Gastrocnemius medialis (tissue), 4 donors: Measurements from ENCODE around the gene CNTLN. TPM values are rescaled to one million over a fixed set of nuclear protein-coding genes. Genes with fewer than 3 reads are reported as not detected.
"Not testable (repeated sequence)": the region's sequence is repeated elsewhere in the genome, so short reads cannot be mapped to it uniquely, and the experiment has no call there.

Experiments used
- ATAC-seq, 2 donors: fragments of 150-250 bp; one replicate each; pipeline ENCODE4 v1.9.1; 2016
- DNase-seq, 2 donors: peaks; one replicate each; pipeline ENCODE4 v3.0.0-alpha.2; 2019
- H3K27ac ChIP-seq, 4 donors: fragments of 200-600 bp; sonication (generic); 1 replicate in 1 of 4; 2 replicates in 3 of 4; pipeline ENCODE4 v1.5.1; 2016 to 2018; ENCODE audit warnings: mild to moderate bottlenecking in 2 of 4, moderate library complexity in 1 of 4
- H3K27me3 ChIP-seq, 3 donors: fragments of 200-600 bp; sonication (generic) in 2 of 3; 1 replicate in 1 of 3; 2 replicates in 2 of 3; pipeline versions ENCODE4 v1.5.1 to v1.6.0; 2016 to 2019; ENCODE audit warnings: mild to moderate bottlenecking in 1 of 3, moderate library complexity in 1 of 3
- H3K36me3 ChIP-seq, 2 donors: fragments of 200-600 bp; sonication (generic) in 1 of 2; one replicate each; pipeline ENCODE4 v1.5.1; 2017 to 2018
- H3K4me1 ChIP-seq, 2 donors: fragments of 200-600 bp; sonication (generic) in 1 of 2; one replicate each; pipeline ENCODE4 v1.5.1; 2016 to 2017; ENCODE audit warnings: mild to moderate bottlenecking in 2 of 2
- H3K4me3 ChIP-seq, 4 donors: fragments of 200-600 bp; sonication (generic) in 3 of 4; 1 replicate in 1 of 4; 2 replicates in 3 of 4; pipeline ENCODE4 v1.5.1; 2016 to 2019; ENCODE audit warnings: mild to moderate bottlenecking in 2 of 4
- H3K9me3 ChIP-seq, 3 donors: fragments of 200-600 bp; sonication (generic) in 2 of 3; 1 replicate in 1 of 3; 2 replicates in 2 of 3; pipeline ENCODE4 v1.5.1; 2016 to 2019
- CTCF ChIP-seq, 5 experiments: fragments of 450-650 bp in 3 of 5; fragments of 200-600 bp in 2 of 5; sonication (generic) in 2 of 5; IDR thresholded peaks in 4 of 5; conservative IDR thresholded peaks in 1 of 5; 1 replicate in 4 of 5; 2 replicates in 1 of 5; pipeline ENCODE4 v1.5.1; 2016 to 2019; ENCODE audit warnings: antibody characterized with exemption in 5 of 5, mild to moderate bottlenecking in 3 of 5, moderate library complexity in 3 of 5
- POLR2A ChIP-seq, 2 donors: fragments of 450-650 bp; IDR thresholded peaks; one replicate each; pipeline ENCODE4 v1.6.1; 2017; ENCODE audit warnings: antibody characterized with exemption in 2 of 2, mild to moderate bottlenecking in 2 of 2, moderate library complexity in 2 of 2
- in situ Hi-C, 4 donors: fragments of 200-750 bp; cut with MboI; loops; one replicate each; pipeline versions ENCODE4 v1.15.0 to v1.8.0; 2017; ENCODE audit warnings: low sequenced_read_pairs in 4 of 4
- intact Hi-C: fragments of 100-400 bp; cut with DNase I; formaldehyde crosslinking; loops from one replicate; pipeline ENCODE4 v1.15.1; 2023; ENCODE audit warnings: low total_unique reads
- total RNA-seq, 4 donors: library from RNA; depleted of rRNA; stranded (reverse); fragments of >200 nt; gene quantifications; one replicate each; pipeline versions ENCODE4 v1.1.0 to v1.2.3, GENCODE V29; 2016

The CNTLN gene
- total RNA-seq, 4 donors from 2014 or later, result 1.3 to 6.6 (median 2.4) TPM

DNA sequence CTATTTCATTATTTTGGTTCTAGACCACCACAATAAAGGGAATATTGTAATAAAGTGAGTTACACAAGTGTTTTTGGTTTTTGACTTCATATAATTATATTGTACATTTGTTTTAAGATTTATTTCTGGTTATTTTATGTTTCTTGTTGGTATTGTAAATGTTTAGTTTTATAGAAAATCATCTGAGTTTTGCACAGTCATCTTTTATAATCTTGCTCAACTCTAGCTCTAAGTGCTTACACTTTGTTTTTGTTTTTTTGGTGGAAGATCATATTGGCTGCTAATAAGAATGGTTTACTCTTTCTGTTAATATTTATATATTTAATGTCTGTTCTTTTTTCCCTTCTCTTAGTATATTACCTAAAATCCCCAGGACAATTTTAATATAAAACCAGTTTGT is 135.0 kb downstream of the CNTLN start:
- DNase-seq, result no peak
- Histone ChIP-seq H3K27ac (no peak overlapping the region), H3K36me3 (no peaks in the 10 kb centered on the region), H3K4me3 (no peak overlapping the region), H3K9me3 (no peaks in the 10 kb centered on the region), H3K4me1 (no peaks in the 10 kb centered on the region), H3K27me3 (no peaks in the 10 kb centered on the region)
- ATAC-seq, result no peak
- in situ Hi-C loops (no loop called here), intact Hi-C loops (no loop called here)
- no peak for TF ChIP-seq CTCF (IDR thresholded peaks at IDR 0.05 in 4 of 5, conservative IDR thresholded peaks at IDR 0.05 in 1 of 5)
- no peak for TF ChIP-seq POLR2A (IDR thresholded peaks at IDR 0.05)

DNA sequence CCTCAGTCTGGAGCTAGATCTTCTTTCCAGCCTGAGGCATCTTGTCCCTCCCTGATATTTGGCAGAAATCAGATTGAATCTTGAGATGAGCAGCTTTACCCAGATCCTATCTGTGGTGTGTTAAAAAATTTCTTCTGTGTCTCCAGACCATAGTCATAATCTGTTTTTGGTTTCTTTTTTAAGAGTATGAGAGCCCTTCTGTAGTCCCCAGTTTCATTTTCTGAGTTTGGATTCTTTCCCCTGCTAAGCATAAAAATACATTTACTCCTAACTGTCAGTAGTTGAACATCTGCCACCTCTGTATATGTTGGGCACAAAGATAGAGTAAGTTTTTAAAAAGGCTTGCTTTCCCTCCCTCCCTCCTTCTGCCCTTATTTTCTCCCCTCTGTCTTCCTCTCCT is 137.7 kb downstream of the CNTLN start:
- in situ Hi-C loops, result no loop called here
- intact Hi-C loops, result no loop called here
- DNase-seq, result no peak
- no peak for TF ChIP-seq CTCF (IDR thresholded peaks at IDR 0.05 in 4 of 5, conservative IDR thresholded peaks at IDR 0.05 in 1 of 5)
- no peak for TF ChIP-seq POLR2A (IDR thresholded peaks at IDR 0.05)
- H3K27ac ChIP-seq, result no peak overlapping the region
- no peaks in the 10 kb centered on the region for H3K36me3 ChIP-seq
- no peaks in the 10 kb centered on the region for H3K27me3 ChIP-seq
- ATAC-seq, result no peak
- H3K9me3 ChIP-seq, result no peaks in the 10 kb centered on the region
- no peaks in the 10 kb centered on the region for H3K4me1 ChIP-seq
- no peak overlapping the region for H3K4me3 ChIP-seq

DNA sequence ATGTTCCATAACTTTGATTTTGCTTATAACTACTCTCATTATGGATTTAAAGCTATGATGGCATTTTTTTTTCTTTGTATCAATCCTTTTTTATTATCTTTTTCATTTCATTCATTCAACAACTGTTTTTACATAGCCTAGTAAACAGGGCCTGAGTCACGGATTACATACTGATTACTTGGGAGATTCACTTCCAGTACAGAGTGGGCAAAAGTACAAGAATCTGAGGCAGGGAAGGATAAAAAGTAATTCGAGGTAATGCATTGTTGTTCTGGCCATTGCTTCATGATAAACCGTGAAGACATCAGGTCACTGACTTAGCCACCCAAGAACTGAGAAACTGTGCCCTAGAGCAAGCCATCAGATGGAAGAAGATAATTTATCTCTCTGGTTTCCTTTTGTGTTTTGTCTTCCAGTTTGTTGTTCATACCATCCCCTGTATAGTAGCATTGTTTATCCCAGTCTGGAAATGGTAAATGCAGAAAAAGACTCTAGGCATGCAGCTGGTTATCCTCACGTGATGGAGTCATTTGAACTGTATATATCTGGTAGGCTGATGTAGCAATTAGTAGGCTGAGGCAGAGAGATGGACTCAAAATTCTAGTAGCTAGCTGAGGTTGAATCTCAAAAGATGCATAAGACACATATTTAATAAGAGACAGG is 145.6 kb downstream of the CNTLN start:
- in situ Hi-C loops (no loop called here), intact Hi-C loops (no loop called here)
- Histone ChIP-seq H3K9me3 (no peaks in the 10 kb centered on the region), H3K36me3 (no peaks in the 10 kb centered on the region), H3K4me3 (no peak overlapping the region), H3K4me1 (no peaks in the 10 kb centered on the region), H3K27me3 (no peaks in the 10 kb centered on the region), H3K27ac (no peak overlapping the region)
- no peak for ATAC-seq
- TF ChIP-seq CTCF (IDR thresholded peaks at IDR 0.05 in 4 of 5, conservative IDR thresholded peaks at IDR 0.05 in 1 of 5) (no peak), POLR2A (IDR thresholded peaks at IDR 0.05) (no peak)
- no peak for DNase-seq

DNA sequence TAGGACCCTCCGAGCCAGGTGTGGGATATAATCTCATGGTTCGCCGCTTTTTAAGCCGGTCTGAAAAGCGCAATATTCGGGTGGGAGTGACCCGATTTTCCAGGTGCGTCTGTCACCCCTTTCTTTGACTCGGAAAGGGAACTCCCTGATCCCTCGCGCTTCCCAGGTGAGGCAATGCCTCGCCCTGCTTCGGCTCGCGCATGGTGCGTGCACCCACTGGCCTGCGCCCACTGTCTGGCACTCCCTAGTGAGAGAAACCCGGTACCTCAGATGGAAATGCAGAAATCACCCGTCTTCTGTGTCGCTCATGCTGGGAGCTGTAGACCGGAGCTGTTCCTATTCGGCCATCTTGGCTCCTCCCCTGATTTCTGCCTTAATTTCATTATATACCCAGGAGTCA is 155.8 kb downstream of the CNTLN start:
- H3K27ac ChIP-seq, intact Hi-C loops, H3K4me3 ChIP-seq, ATAC-seq, H3K27me3 ChIP-seq, H3K4me1 ChIP-seq, in situ Hi-C loops, H3K36me3 ChIP-seq, H3K9me3 ChIP-seq, DNase-seq: not testable (repeated sequence)

DNA sequence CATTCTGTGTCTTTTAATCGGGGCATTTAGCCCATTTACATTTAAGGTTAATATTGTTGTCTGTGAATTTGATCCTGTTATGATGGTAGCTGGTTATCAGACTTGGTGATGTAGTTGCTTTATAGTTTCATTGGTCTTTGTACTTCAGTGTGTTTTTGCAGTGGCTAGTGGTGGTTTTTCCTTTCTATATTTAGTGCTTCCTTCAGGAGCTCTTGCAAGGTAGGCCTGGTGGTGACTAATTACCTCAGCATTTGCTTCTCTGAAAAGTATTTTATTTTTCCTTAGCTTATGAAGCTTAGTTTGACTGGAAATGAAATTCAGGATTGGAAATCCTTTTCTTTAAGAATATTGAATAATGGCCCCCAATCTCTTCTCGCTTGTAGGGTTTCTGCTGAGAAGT is 156.9 kb downstream of the CNTLN start:
- H3K27ac ChIP-seq, result no peak overlapping the region
- no peak for TF ChIP-seq POLR2A (IDR thresholded peaks at IDR 0.05)
- no peak for TF ChIP-seq CTCF (IDR thresholded peaks at IDR 0.05 in 4 of 5, conservative IDR thresholded peaks at IDR 0.05 in 1 of 5)
- H3K9me3 ChIP-seq, result no peaks in the 10 kb centered on the region
- intact Hi-C loops (no loop called here), in situ Hi-C loops (no loop called here)
- ATAC-seq (no peak), DNase-seq (no peak)
- no peaks in the 10 kb centered on the region for H3K27me3 ChIP-seq
- H3K4me1 ChIP-seq, result no peaks in the 10 kb centered on the region
- H3K4me3 ChIP-seq, result no peak overlapping the region
- H3K36me3 ChIP-seq, result no peaks in the 10 kb centered on the region
